ENCODE measurements around the gene GLYATL1. TPM values are rescaled to one million over a fixed set of nuclear protein-coding genes. Genes with fewer than 3 reads are reported as not detected.
"Not testable (repeated sequence)": the region's sequence is repeated elsewhere in the genome, so short reads cannot be mapped to it uniquely, and the experiment has no call there.

The GLYATL1 gene
- polyA plus RNA-seq, 2 of the 4 experiments (the other 2 are of a cell fraction), result 0.10 TPM; not detected in 1

GRCh38 chr11:59000003-59000402, 60.7 kb downstream of the GLYATL1 start:
- Histone ChIP-seq H3K4me2 (no peak overlapping the region), H3K27ac (no peak overlapping the region), H3K4me1 (no peaks in the 10 kb centered on the region), H3K9me3 (no peaks in the 10 kb centered on the region), H3K4me3 (no peak overlapping the region)
- POLR2A ChIA-PET, result no interaction called here
- DNase-seq (ENCODE audit: low read depth in 1 of 2, low spot score in 1 of 2) (no peak), FAIRE-seq (no peak), ATAC-seq (no peak)
- 2% methylated on average over 3 of the region's 3 CpGs for WGBS (ENCODE audit: missing lambda C conversion rate)
- TF ChIP-seq RNF2 (IDR thresholded peaks at IDR 0.05; ENCODE audit: borderline replicate concordance, low read depth) (no peak), RCOR1 (IDR thresholded peaks at IDR 0.05; ENCODE audit: low read depth, low read length) (no peak), RAD21 (conservative IDR thresholded peaks at IDR 0.05 in 1 of 2, IDR thresholded peaks at IDR 0.05 in 1 of 2) (no peak), RARB (CRISPR knock-in tag; IDR thresholded peaks at IDR 0.05) (no peak), REST (IDR thresholded peaks at IDR 0.05) (no peak), ATOH8 (CRISPR knock-in tag; IDR thresholded peaks at IDR 0.05; ENCODE audit: low read depth) (no peak), KDM5A (IDR thresholded peaks at IDR 0.05) (no peak), HDAC2 (IDR thresholded peaks at IDR 0.05) (no peak), FOSB (CRISPR knock-in tag; IDR thresholded peaks at IDR 0.05) (no peak), TFCP2L1 (CRISPR knock-in tag; IDR thresholded peaks at IDR 0.05) (no peak), ZC3H11A (IDR thresholded peaks at IDR 0.05) (no peak), GATA3 (IDR thresholded peaks at IDR 0.05; ENCODE audit: borderline replicate concordance) (no peak)
- CTCF ChIA-PET, result no interaction called here

- H3K9me3 ChIP-seq; DNase-seq (ENCODE audit: low read depth in 1 of 2, low spot score in 1 of 2); H3K4me3 ChIP-seq; H3K27ac ChIP-seq; FAIRE-seq; ATAC-seq; H3K4me1 ChIP-seq; CTCF ChIA-PET; H3K4me2 ChIP-seq; POLR2A ChIA-PET: not testable (repeated sequence)
- WGBS (ENCODE audit: missing lambda C conversion rate), result 0% methylated on average over 2 of the region's 2 CpGs
Observed at GRCh38 chr11:59002006-59002405, 62.7 kb downstream of the GLYATL1 start.

Other genes starting within 250 kb of the GLYATL1 start
- not detected in 2 replicates for gene GLYAT, start 207.5 kb upstream of the GLYATL1 start, polyA plus RNA-seq (2011; rRNA removed)
- gene GLYAT, start 207.5 kb upstream of the GLYATL1 start, polyA plus RNA-seq (2017; fragmentation: RNase III; extraction: RNeasy Plus Mini Kit Qiagen cat#74134 plus additional on column Dnase treatment), result not detected in 3 replicates
- gene GLYATL2, start 94.8 kb upstream of the GLYATL1 start, polyA plus RNA-seq (2011; rRNA removed), result 0.08 TPM in 2 replicates
- 0.05 TPM in 1 of 3 replicates, not detected in the others for gene GLYATL2, start 94.8 kb upstream of the GLYATL1 start, polyA plus RNA-seq (2017; fragmentation: RNase III; extraction: RNeasy Plus Mini Kit Qiagen cat#74134 plus additional on column Dnase treatment)
- gene GLYATL1B, start 146.8 kb downstream of the GLYATL1 start, polyA plus RNA-seq (2011; rRNA removed), result not detected in 2 replicates
- gene GLYATL1B, start 146.8 kb downstream of the GLYATL1 start, polyA plus RNA-seq (2017; fragmentation: RNase III; extraction: RNeasy Plus Mini Kit Qiagen cat#74134 plus additional on column Dnase treatment), result not detected in 3 replicates
- 6.0 and 6.9 TPM in 2 replicates for gene FAM111B, start 167.7 kb downstream of the GLYATL1 start, polyA plus RNA-seq (2011; rRNA removed)
- 11.0 to 12.6 TPM (median 11.6 TPM) in 3 replicates for gene FAM111B, start 167.7 kb downstream of the GLYATL1 start, polyA plus RNA-seq (2017; fragmentation: RNase III; extraction: RNeasy Plus Mini Kit Qiagen cat#74134 plus additional on column Dnase treatment)
- 21.8 TPM in 2 replicates for gene FAM111A, start 203.4 kb downstream of the GLYATL1 start, polyA plus RNA-seq (2011; rRNA removed)
- 13.4 to 14.2 TPM (median 14.0 TPM) in 3 replicates for gene FAM111A, start 203.4 kb downstream of the GLYATL1 start, polyA plus RNA-seq (2017; fragmentation: RNase III; extraction: RNeasy Plus Mini Kit Qiagen cat#74134 plus additional on column Dnase treatment)
- gene DTX4, start 232.6 kb downstream of the GLYATL1 start, polyA plus RNA-seq (2011; rRNA removed), result 0.97 and 2.2 TPM in 2 replicates
- gene DTX4, start 232.6 kb downstream of the GLYATL1 start, polyA plus RNA-seq (2017; fragmentation: RNase III; extraction: RNeasy Plus Mini Kit Qiagen cat#74134 plus additional on column Dnase treatment), result 3.0 to 3.3 TPM (median 3.1 TPM) in 3 replicates

Data from A549 (cell line).